T47D (cell line): ENCODE measurements around the gene TNIK.
"Not testable (repeated sequence)": the region's sequence is repeated elsewhere in the genome, so short reads cannot be mapped to it uniquely, and the experiment has no call there.

Source experiments
- DNase-seq, 2 experiments: peaks; one replicate each; pipeline versions ENCODE4 v3.0.0 to v3.0.0-alpha.2; 2011 to 2012; ENCODE audit warnings: low read depth in 1 of 2, low spot score in 1 of 2
- JUND ChIP-seq: IDR thresholded peaks from 2 replicates; pipeline ENCODE4 v1.6.1; 2012; ENCODE audit warnings: low read depth
- in situ Hi-C: cut with HindIII; loops from 2 replicates; pipeline ENCODE4 v1.10.0; 2016; ENCODE audit warnings: low sequenced_read_pairs, low pct_unique_long_range_greater_than_20kb

TNIK gene

GRCh38 chr3:171315919-171316318, 144.3 kb downstream of the TNIK start:
- in situ Hi-C loops = no loop called here
- no peak for TF ChIP-seq JUND
- no peak for DNase-seq

- in situ Hi-C loops = no loop called here
- no peak for TF ChIP-seq JUND
- no peak for DNase-seq
Observed at GRCh38 chr3:171315101-171315500, 145.1 kb downstream of the TNIK start.

- no peak for TF ChIP-seq JUND
- DNase-seq = no peak
- in situ Hi-C loops = no loop called here
Observed at GRCh38 chr3:171314341-171314740, 145.9 kb downstream of the TNIK start.

GRCh38 chr3:171313702-171314101, 146.5 kb downstream of the TNIK start:
- in situ Hi-C loops = no loop called here
- DNase-seq = no peak
- TF ChIP-seq JUND = no peak

- in situ Hi-C loops = no loop called here
- no peak for DNase-seq
- TF ChIP-seq JUND = no peak
Observed at GRCh38 chr3:171312741-171313140, 147.5 kb downstream of the TNIK start.

- no peak for TF ChIP-seq JUND
- no peak for DNase-seq
- in situ Hi-C loops = no loop called here
Observed at GRCh38 chr3:171311784-171312183, 148.4 kb downstream of the TNIK start.

- TF ChIP-seq JUND = no peak
- in situ Hi-C loops = no loop called here
- no peak for DNase-seq
Observed at GRCh38 chr3:171309906-171310359, 150.3 kb downstream of the TNIK start.

GRCh38 chr3:171307988-171308387, 152.2 kb downstream of the TNIK start:
- in situ Hi-C loops = no loop called here
- TF ChIP-seq JUND = no peak

GRCh38 chr3:171307046-171307585, 153.1 kb downstream of the TNIK start:
- in situ Hi-C loops = no loop called here
- no peak for DNase-seq
- no peak for TF ChIP-seq JUND

More at GRCh38 chr3:171307988-171308387, 152.2 kb downstream of the TNIK start:
- no peak for DNase-seq

GRCh38 chr3:171306631-171307030, 153.6 kb downstream of the TNIK start:
- in situ Hi-C loops = no loop called here
- DNase-seq = no peak
- TF ChIP-seq JUND = no peak

- in situ Hi-C loops, DNase-seq: not testable (repeated sequence)
Observed at GRCh38 chr3:171305823-171306222, 154.4 kb downstream of the TNIK start.

- DNase-seq, in situ Hi-C loops: not testable (repeated sequence)
Observed at GRCh38 chr3:171304498-171304897, 155.7 kb downstream of the TNIK start.

- in situ Hi-C loops, DNase-seq: not testable (repeated sequence)
Observed at GRCh38 chr3:171304017-171304416, 156.2 kb downstream of the TNIK start.

GRCh38 chr3:171301998-171302397, 158.2 kb downstream of the TNIK start:
- no peak for TF ChIP-seq JUND

GRCh38 chr3:171301002-171301401, 159.2 kb downstream of the TNIK start:
- no peak for TF ChIP-seq JUND
- in situ Hi-C loops = no loop called here
- no peak for DNase-seq

More at GRCh38 chr3:171301998-171302397, 158.2 kb downstream of the TNIK start:
- DNase-seq = no peak
- in situ Hi-C loops = no loop called here
